NCI-H345 treated with DMSO at 0.1 percent for 48 hours (cell line): Measurements from ENCODE around the gene SCN8A.
"Not testable (repeated sequence)": the region's sequence is repeated elsewhere in the genome, so short reads cannot be mapped to it uniquely, and the experiment has no call there.

ENCODE experiments used
- DNase-seq: peaks from one replicate; lab custom pipeline; 2025; ENCODE audit not compliant: unreplicated experiment; lab: John Stamatoyannopoulos, UW

The SCN8A gene

GRCh38 chr12:51621156-51621922, 30.3 kb downstream of the SCN8A start:
- DNase-seq: no peak

- no peak for DNase-seq
Observed at GRCh38 chr12:51622564-51622963, 31.5 kb downstream of the SCN8A start.

- no peak for DNase-seq
Observed at GRCh38 chr12:51625370-51625769, 34.3 kb downstream of the SCN8A start.

- DNase-seq: no peak
Observed at GRCh38 chr12:51626115-51626514, 35.1 kb downstream of the SCN8A start.

- no peak for DNase-seq
Observed at GRCh38 chr12:51626629-51627028, 35.6 kb downstream of the SCN8A start.

GRCh38 chr12:51630256-51630880, 39.3 kb downstream of the SCN8A start:
- no peak for DNase-seq

GRCh38 chr12:51630986-51631385, 40.0 kb downstream of the SCN8A start:
- no peak for DNase-seq

- DNase-seq: no peak
Observed at GRCh38 chr12:51631591-51631990, 40.6 kb downstream of the SCN8A start.

GRCh38 chr12:51632623-51633022, 41.6 kb downstream of the SCN8A start:
- peak; percentile 32 for DNase-seq

GRCh38 chr12:51635346-51635745, 44.3 kb downstream of the SCN8A start:
- no peak for DNase-seq

GRCh38 chr12:51636581-51636980, 45.5 kb downstream of the SCN8A start:
- DNase-seq: no peak

- DNase-seq: no peak
Observed at GRCh38 chr12:51636986-51637385, 46.0 kb downstream of the SCN8A start.

GRCh38 chr12:51639361-51639760, 48.3 kb downstream of the SCN8A start:
- no peak for DNase-seq

GRCh38 chr12:51642286-51642685, 51.3 kb downstream of the SCN8A start:
- DNase-seq: no peak

GRCh38 chr12:51643951-51644350, 52.9 kb downstream of the SCN8A start:
- DNase-seq: no peak

GRCh38 chr12:51644691-51645090, 53.7 kb downstream of the SCN8A start:
- DNase-seq: not testable (repeated sequence)

GRCh38 chr12:51645961-51646360, 54.9 kb downstream of the SCN8A start:
- no peak for DNase-seq

- DNase-seq: no peak
Observed at GRCh38 chr12:51647647-51648046, 56.6 kb downstream of the SCN8A start.

GRCh38 chr12:51653431-51653830, 62.4 kb downstream of the SCN8A start:
- DNase-seq: no peak

GRCh38 chr12:51661199-51661598, 70.2 kb downstream of the SCN8A start:
- no peak for DNase-seq

- no peak for DNase-seq
Observed at GRCh38 chr12:51661836-51662235, 70.8 kb downstream of the SCN8A start.

- no peak for DNase-seq
Observed at GRCh38 chr12:51662728-51663154, 71.7 kb downstream of the SCN8A start.

- no peak for DNase-seq
Observed at GRCh38 chr12:51663390-51663789, 72.4 kb downstream of the SCN8A start.
